Loucy (cell line): ENCODE results near the gene MYT1.

Experiments used
- H2AFZ ChIP-seq: fragments of 200-600 bp; sonication (generic); 2 replicates; pipeline ENCODE4 v1.6.0; 2016; ENCODE audit warnings: antibody characterized with exemption, mild to moderate bottlenecking, low read length, moderate library complexity
- H3F3A ChIP-seq: fragments of 200-600 bp; 2 replicates; pipeline ENCODE4 v1.6.0; 2016; ENCODE audit warnings: antibody characterized with exemption, low read depth, mild to moderate bottlenecking
- H3K27me3 ChIP-seq: fragments of 200-600 bp; sonication (generic); 2 replicates; pipeline ENCODE4 v1.6.1; 2014; ENCODE audit warnings: low read length, mild to moderate bottlenecking; ENCODE audit not compliant: insufficient read depth, poor library complexity, severe bottlenecking
- H3K36me3 ChIP-seq: fragments of 200-600 bp; sonication (generic); 2 replicates; pipeline ENCODE4 v1.6.1; 2016; ENCODE audit warnings: low read length; ENCODE audit not compliant: insufficient read depth
- H3K4me1 ChIP-seq: fragments of 200-600 bp; sonication (generic); 2 replicates; pipeline ENCODE4 v1.5.1; 2014; ENCODE audit warnings: low read length, mild to moderate bottlenecking; ENCODE audit not compliant: insufficient read depth, poor library complexity, severe bottlenecking
- H3K4me2 ChIP-seq: fragments of 200-600 bp; sonication (generic); 2 replicates; pipeline ENCODE4 v1.6.0; 2014; ENCODE audit warnings: antibody characterized with exemption, low read length, low read depth, mild to moderate bottlenecking; ENCODE audit not compliant: poor library complexity, severe bottlenecking
- H3K4me3 ChIP-seq: fragments of 200-600 bp; sonication (generic); 2 replicates; pipeline ENCODE4 v1.5.1; 2014; ENCODE audit warnings: low read length, mild to moderate bottlenecking, mixed read lengths; ENCODE audit not compliant: poor library complexity, severe bottlenecking
- H3K79me2 ChIP-seq: fragments of 200-600 bp; sonication (generic); 2 replicates; pipeline ENCODE4 v1.6.1; 2014; ENCODE audit warnings: low read length; ENCODE audit not compliant: insufficient read depth
- H3K9ac ChIP-seq: fragments of 200-600 bp; sonication (generic); 2 replicates; pipeline ENCODE4 v1.6.0; 2014; ENCODE audit warnings: mild to moderate bottlenecking, low read depth, low read length, moderate library complexity; ENCODE audit not compliant: poor library complexity, severe bottlenecking
- H3K9me2 ChIP-seq: fragments of 200-600 bp; sonication (generic); replicated peaks from 2 replicates; pipeline ENCODE4 v1.6.1; 2016; ENCODE audit warnings: low read depth, low read length, mixed read lengths
- H3K9me3 ChIP-seq: fragments of 200-600 bp; sonication (generic); 2 replicates; pipeline ENCODE4 v1.6.1; 2014; ENCODE audit warnings: mild to moderate bottlenecking, antibody characterized with exemption, low read length, low read depth; ENCODE audit not compliant: insufficient read depth
- H4K20me1 ChIP-seq: fragments of 200-600 bp; sonication (generic); 2 replicates; pipeline ENCODE4 v1.6.0; 2014; ENCODE audit warnings: antibody characterized with exemption, low read length, mild to moderate bottlenecking; ENCODE audit not compliant: insufficient read depth, poor library complexity, severe bottlenecking
- CTCF ChIP-seq: fragments of 200-600 bp; sonication (generic); conservative IDR thresholded peaks from 2 replicates; pipeline ENCODE4 v1.5.1; 2014; ENCODE audit warnings: mild to moderate bottlenecking, antibody characterized with exemption, low read length
- EZH2phosphoT487 ChIP-seq: fragments of 200-600 bp; IDR thresholded peaks from 2 replicates; pipeline ENCODE4 v1.6.1; 2018; ENCODE audit warnings: antibody characterized with exemption, mild to moderate bottlenecking, moderate library complexity, borderline replicate concordance

MYT1 gene

GRCh38 chr20:64153861-64154589 lies 10.2 kb upstream of the MYT1 start:
- no peaks in the 10 kb centered on the region; the same call in 1 of the 2 replicates for H3F3A ChIP-seq
- H3K79me2 ChIP-seq, result no peaks in the 10 kb centered on the region
- no peak overlapping the region for H2AFZ ChIP-seq
- H3K4me3 ChIP-seq, result no peak overlapping the region
- H3K4me1 ChIP-seq, result no peaks in the 10 kb centered on the region
- TF ChIP-seq CTCF (no peak), EZH2phosphoT487 (no peak)
- peaks cover 12% of the 10 kb centered on the region; the same call in 1 of the 2 replicates for H3K9me3 ChIP-seq
- H3K9ac ChIP-seq, result no peak overlapping the region
- no peaks in the 10 kb centered on the region for H3K9me2 ChIP-seq
- H3K36me3 ChIP-seq, result no peaks in the 10 kb centered on the region
- no peaks in the 10 kb centered on the region for H4K20me1 ChIP-seq
- H3K27me3 ChIP-seq, result no peaks in the 10 kb centered on the region
- no peak overlapping the region for H3K4me2 ChIP-seq

- Histone ChIP-seq H2AFZ (no peak overlapping the region), H3K27me3 (no peaks in the 10 kb centered on the region), H3K36me3 (no peaks in the 10 kb centered on the region), H4K20me1 (no peaks in the 10 kb centered on the region), H3K9ac (no peak overlapping the region), H3K9me2 (no peaks in the 10 kb centered on the region), H3K4me2 (no peak overlapping the region), H3K4me1 (no peaks in the 10 kb centered on the region), H3F3A (no peaks in the 10 kb centered on the region; the same call in 1 of the 2 replicates), H3K4me3 (no peak overlapping the region), H3K9me3 (peaks cover 8% of the 10 kb centered on the region; the same call in 1 of the 2 replicates), H3K79me2 (no peaks in the 10 kb centered on the region)
- TF ChIP-seq CTCF (no peak), EZH2phosphoT487 (no peak)
These were observed 9.5 kb upstream of the MYT1 start for GRCh38 chr20:64154590-64155257.

- Histone ChIP-seq H3K27me3 (no peaks in the 10 kb centered on the region), H3F3A (no peaks in the 10 kb centered on the region), H3K4me1 (no peaks in the 10 kb centered on the region), H3K79me2 (no peaks in the 10 kb centered on the region), H4K20me1 (no peaks in the 10 kb centered on the region), H3K36me3 (no peaks in the 10 kb centered on the region), H3K9ac (no peak overlapping the region), H3K4me3 (no peak overlapping the region), H3K4me2 (no peak overlapping the region), H3K9me2 (no peaks in the 10 kb centered on the region), H2AFZ (no peak overlapping the region), H3K9me3 (peaks cover under 1% of the 10 kb centered on the region; the same call in 1 of the 2 replicates)
- TF ChIP-seq EZH2phosphoT487 (no peak), CTCF (no peak)
These were observed 8.8 kb upstream of the MYT1 start for GRCh38 chr20:64155258-64156135.
